ENCODE measurements around the gene GNAT1.
"Not testable (repeated sequence)": the region's sequence is repeated elsewhere in the genome, so short reads cannot be mapped to it uniquely, and the experiment has no call there.

Gene GNAT1

DNA sequence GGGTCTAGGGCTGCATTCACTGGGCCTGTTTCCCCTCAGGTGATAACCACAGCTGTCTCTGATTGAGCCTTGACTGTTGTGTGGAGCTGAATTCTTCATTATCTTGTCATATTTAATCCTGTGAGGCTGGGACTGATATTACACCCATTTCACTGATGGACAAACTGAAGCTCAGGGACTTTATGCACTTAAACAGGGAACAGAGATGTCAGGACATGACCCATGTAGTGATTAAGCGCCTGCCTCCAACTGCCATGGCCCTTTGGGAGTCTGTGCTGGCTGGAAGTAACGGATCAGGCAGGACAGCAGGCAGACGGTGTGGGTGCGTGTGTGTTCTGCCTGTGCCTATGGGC is 52.1 kb downstream of the GNAT1 start:
- DNase-seq, result no peak

DNA sequence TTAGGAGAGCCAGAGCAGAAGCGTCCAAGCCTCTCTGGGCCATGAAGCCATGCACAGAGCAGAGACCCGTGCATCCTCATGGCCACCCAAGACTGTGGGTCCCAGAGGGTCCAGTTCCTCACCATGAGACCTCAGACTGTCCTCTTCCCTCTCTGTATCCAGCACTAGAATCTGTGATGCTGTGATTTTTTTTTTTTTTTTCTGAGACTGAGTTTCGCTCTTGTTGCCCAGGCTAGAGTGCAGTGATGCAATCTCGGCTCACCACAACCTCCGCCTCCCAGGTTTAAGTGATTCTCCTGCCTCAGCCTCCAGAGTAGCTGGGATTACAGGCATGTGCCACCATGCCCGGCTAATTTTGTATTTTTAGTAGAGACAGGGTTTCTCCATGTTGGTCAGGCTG is 53.4 kb downstream of the GNAT1 start:
- not testable (repeated sequence) for DNase-seq

DNA sequence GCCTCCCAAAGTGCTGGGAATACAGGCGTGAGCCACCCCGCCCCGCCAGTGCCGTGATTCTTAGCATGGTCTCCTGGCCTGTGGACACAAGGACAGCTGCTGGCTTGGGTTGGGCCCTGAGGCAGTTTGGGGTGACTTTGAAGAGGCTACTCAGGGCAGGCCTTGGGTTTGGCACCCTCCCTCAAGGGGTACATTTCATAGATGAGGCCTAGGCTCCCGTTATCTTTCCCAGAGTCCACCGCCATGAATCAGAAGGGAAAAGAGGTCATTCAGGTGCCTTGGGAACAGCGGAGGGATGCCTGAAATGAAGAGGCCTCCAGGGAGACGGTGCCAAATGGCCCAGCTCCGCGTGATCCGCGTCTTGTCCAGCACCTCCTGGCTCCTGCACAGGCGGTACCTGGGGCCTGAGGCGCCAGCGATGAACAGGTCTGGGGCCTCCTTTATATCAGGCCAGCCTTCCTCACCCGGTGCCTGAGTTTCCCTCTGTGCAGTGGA is 53.9 kb downstream of the GNAT1 start:
- DNase-seq, result no peak

DNA sequence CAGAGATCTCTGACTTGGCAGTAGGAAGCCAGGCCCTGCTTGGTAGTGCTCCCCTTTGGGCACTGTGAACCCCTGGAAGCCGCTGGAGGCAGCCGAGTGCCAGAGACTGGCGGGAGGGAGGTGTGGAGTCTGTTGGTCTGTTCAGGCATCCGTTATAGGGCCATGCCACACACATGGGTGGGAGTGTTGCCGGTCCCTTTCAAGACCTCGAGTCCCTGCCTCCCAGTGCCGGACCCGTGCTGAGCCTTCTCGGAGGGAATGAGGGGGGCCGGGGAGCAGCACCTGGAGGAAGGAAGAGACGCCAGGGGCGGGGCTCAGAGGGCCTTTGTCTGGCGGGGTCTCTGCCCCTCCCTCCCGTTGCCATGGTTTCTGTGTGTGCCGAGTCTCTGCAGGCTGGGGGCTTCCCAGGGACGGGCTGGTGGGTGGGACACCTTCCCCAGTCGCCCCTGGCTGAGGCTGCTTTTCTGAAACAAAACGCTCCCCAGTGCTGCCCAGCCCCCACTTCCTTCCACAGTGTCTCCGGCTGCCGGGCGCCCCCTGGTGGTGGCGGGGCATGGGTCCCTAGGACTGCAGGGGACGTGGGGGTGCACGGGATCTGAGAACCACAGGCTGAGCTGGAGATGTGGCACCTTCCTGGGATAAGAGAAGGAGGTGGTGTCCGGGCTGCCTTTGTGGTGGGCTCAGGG is 54.6 kb downstream of the GNAT1 start:
- peak; percentile 60 for DNase-seq

DNA sequence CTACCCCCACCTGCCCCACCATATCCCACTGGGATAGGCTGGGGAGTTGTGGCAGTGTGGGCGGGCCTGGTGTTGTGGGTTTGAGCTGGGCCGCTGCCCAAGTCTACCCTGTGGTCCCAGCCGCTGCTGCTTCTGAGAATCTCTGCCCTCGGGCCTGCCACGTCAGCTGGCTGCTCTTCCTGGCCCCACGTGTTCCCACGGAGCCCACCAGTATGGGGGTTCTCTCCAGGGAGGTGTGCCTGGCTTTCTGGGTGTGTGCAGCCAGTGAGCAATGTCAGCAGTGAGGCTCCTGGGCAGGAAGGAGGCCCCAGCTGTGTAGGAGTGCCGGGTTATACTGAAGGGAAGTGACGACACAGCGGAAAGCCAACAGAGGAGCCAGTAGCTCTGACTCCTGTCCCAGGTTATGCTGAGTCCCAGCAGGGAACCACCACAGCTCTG is 55.1 kb downstream of the GNAT1 start:
- DNase-seq, result peak; percentile 99

All from EL (cell line).